Daoy (cell line): ENCODE results near the gene NEDD1. TPM values are rescaled to one million over a fixed set of nuclear protein-coding genes. Genes with fewer than 3 reads are reported as not detected.

ENCODE experiments used
- DNase-seq: peaks from one replicate; pipeline ENCODE4 v3.0.0-alpha.2; 2015; ENCODE audit warnings: low read depth
- total RNA-seq: library from RNA; depleted of rRNA; stranded (reverse); fragments of >200 nt; shearing (Covaris generic); gene quantifications from 2 replicates; pipeline ENCODE4 v1.2.3, GENCODE V29; 2014

Gene NEDD1
- total RNA-seq, 1 experiment from 2014 or later: 54.1 TPM

- DNase-seq: no peak
Observed at GRCh38 chr12:96902076-96902475, 5.0 kb upstream of the NEDD1 start.

- DNase-seq: no peak
Observed at GRCh38 chr12:96906498-96906848, 584 bp upstream of the NEDD1 start.

- DNase-seq: peak; percentile 26
Observed at GRCh38 chr12:96907671-96908422, 790 bp downstream of the NEDD1 start.

GRCh38 chr12:96908423-96908675, 1.3 kb downstream of the NEDD1 start:
- no peak for DNase-seq

GRCh38 chr12:96912261-96912660, 5.2 kb downstream of the NEDD1 start:
- no peak for DNase-seq

- DNase-seq: no peak
Observed at GRCh38 chr12:96912943-96913342, 5.9 kb downstream of the NEDD1 start.

- DNase-seq: no peak
Observed at GRCh38 chr12:96919510-96920210, 12.6 kb downstream of the NEDD1 start.

- DNase-seq: no peak
Observed at GRCh38 chr12:96948782-96949181, 41.7 kb downstream of the NEDD1 start.

- DNase-seq: no peak
Observed at GRCh38 chr12:96979532-96979931, 72.5 kb downstream of the NEDD1 start.

- peak; percentile 82 for DNase-seq
Observed at GRCh38 chr12:96980991-96981414, 73.9 kb downstream of the NEDD1 start.

- DNase-seq: no peak
Observed at GRCh38 chr12:96981911-96982310, 74.9 kb downstream of the NEDD1 start.

GRCh38 chr12:96982671-96983070, 75.6 kb downstream of the NEDD1 start:
- no peak for DNase-seq

- peak; percentile 34 for DNase-seq
Observed at GRCh38 chr12:96985515-96986362, 78.7 kb downstream of the NEDD1 start.

GRCh38 chr12:96986883-96987523, 79.9 kb downstream of the NEDD1 start:
- DNase-seq: peak; percentile 33

GRCh38 chr12:96988919-96989318, 81.9 kb downstream of the NEDD1 start:
- no peak for DNase-seq

GRCh38 chr12:96989916-96990315, 82.9 kb downstream of the NEDD1 start:
- DNase-seq: peak; percentile 34

GRCh38 chr12:96994900-96995299, 87.8 kb downstream of the NEDD1 start:
- no peak for DNase-seq

GRCh38 chr12:96995861-96996260, 88.8 kb downstream of the NEDD1 start:
- no peak for DNase-seq

GRCh38 chr12:96997797-96998484, 90.9 kb downstream of the NEDD1 start:
- no peak for DNase-seq

- no peak for DNase-seq
Observed at GRCh38 chr12:97003276-97003675, 96.2 kb downstream of the NEDD1 start.
